ENCODE measurements around the gene ID4. TPM values are rescaled to one million over a fixed set of nuclear protein-coding genes. Genes with fewer than 3 reads are reported as not detected.

Gene ID4
- 2.0 and 2.1 TPM in 2 replicates for total RNA-seq (2014; rRNA removed; shearing (Covaris generic))
- total RNA-seq (2022): 1.6 and 2.5 TPM in 2 replicates
- Bru-seq, nascent RNA: percentile 68 among the genes with signal in this experiment
- percentile 35 among the genes with signal in this experiment for BruChase-seq, experiment 1, labeled RNA remaining after a 6-hour chase
- percentile 73 among the genes with signal in this experiment for BruChase-seq, experiment 2, labeled RNA remaining after a 2-hour chase
- long read RNA-seq, transcript ID4-201 (3 exons, 2,344 nt): major isoform, 6 of 8 reads
- long read RNA-seq, partial matches to known transcripts: 1 of 8 reads
- long read RNA-seq, other reads (novel, unspliced or antisense): 1 of 8 reads

- H3K4me2 ChIP-seq (ENCODE audit: low read length): peak within 1 kb of the TSS; percentile 80
- H4K20me1 ChIP-seq (ENCODE audit: insufficient read depth, low read length): no peaks in the 10 kb centered on the region
- no peaks in the 10 kb centered on the region for H3K9me3 ChIP-seq (ENCODE audit: low read length)
- peaks cover 25% of the 10 kb centered on the region; the same call in 1 of the 2 replicates for H3K79me2 ChIP-seq (ENCODE audit: insufficient read depth, low read depth, low read length)
- no peak for TF ChIP-seq EZH2phosphoT487 (IDR thresholded peaks at IDR 0.05; ENCODE audit: borderline replicate concordance, low read depth, low read length)
- no peak for TF ChIP-seq CTCF (conservative IDR thresholded peaks at IDR 0.05; ENCODE audit: low read length)
- H3K4me1 ChIP-seq (ENCODE audit: insufficient read depth, low read length, poor library complexity, severe bottlenecking): peaks cover 41% of the 10 kb centered on the region
- peak within 1 kb of the TSS; percentile 80 for H3K4me3 ChIP-seq (ENCODE audit: low read depth, low read length, poor library complexity, severe bottlenecking)
- peak within 1 kb of the TSS; percentile 83; the same call in 1 of the 2 replicates for H2AFZ ChIP-seq (ENCODE audit: low read length)
- no peak for DNase-seq (ENCODE audit: low spot score)
- POLR2A ChIA-PET: interaction anchor here (0.5 to 2.3 kb wide), 3 partner anchors 11 to 29 kb away, joined by 3 to 10 read pairs (median 10); no protein-coding TSS in a partner anchor
- CTCF ChIA-PET (ENCODE audit: unreplicated experiment): no interaction called here
- no TSS peak for BruUV-seq (replicated peaks)
- peak within 1 kb of the TSS; percentile 96 for H3K27ac ChIP-seq (ENCODE audit: low read depth, low read length, poor library complexity, severe bottlenecking)
- no peaks in the 10 kb centered on the region for H3K36me3 ChIP-seq (ENCODE audit: insufficient read depth, low read length)
- intact Hi-C loops (cut with micrococcal nuclease; ENCODE audit: unreplicated experiment): loop anchor here (10.0 kb wide), 1 partner anchor 1472 kb away; no protein-coding TSS in a partner anchor
- H3K9me2 ChIP-seq (ENCODE audit: insufficient read depth, low read length): no peaks in the 10 kb centered on the region
Measured at GRCh38 chr6:19836799-19837510, at the start of gene ID4. ID4 (plus strand) TSS chr6:19837370; CDS start chr6:19837755, 385 bp downstream.

GRCh38 chr6:19788686-19789085 lies 48.5 kb upstream of the ID4 start:
- Histone ChIP-seq H3K4me3 (ENCODE audit: low read depth, low read length, poor library complexity, severe bottlenecking) (no peak overlapping the region), H2AFZ (ENCODE audit: low read length) (no peak overlapping the region), H3K9me2 (ENCODE audit: insufficient read depth, low read length) (no peaks in the 10 kb centered on the region), H3K79me2 (ENCODE audit: insufficient read depth, low read depth, low read length) (no peaks in the 10 kb centered on the region), H4K20me1 (ENCODE audit: insufficient read depth, low read length) (no peaks in the 10 kb centered on the region), H3K36me3 (ENCODE audit: insufficient read depth, low read length) (no peaks in the 10 kb centered on the region), H3K9me3 (ENCODE audit: low read length) (no peaks in the 10 kb centered on the region), H3K27ac (ENCODE audit: low read depth, low read length, poor library complexity, severe bottlenecking) (no peak overlapping the region), H3K4me1 (ENCODE audit: insufficient read depth, low read length, poor library complexity, severe bottlenecking) (peaks cover 12% of the 10 kb centered on the region), H3K4me2 (ENCODE audit: low read length) (no peak overlapping the region)
- CTCF ChIA-PET (ENCODE audit: unreplicated experiment): no interaction called here
- BruUV-seq (replicated peaks): no TSS peak
- POLR2A ChIA-PET: interaction anchor here (2.5 kb wide), 1 partner anchor 11 kb away, joined by 14 read pairs; no protein-coding TSS in a partner anchor
- no peak for DNase-seq (ENCODE audit: low spot score)
- TF ChIP-seq CTCF (conservative IDR thresholded peaks at IDR 0.05; ENCODE audit: low read length): no peak
- no peak for TF ChIP-seq EZH2phosphoT487 (IDR thresholded peaks at IDR 0.05; ENCODE audit: borderline replicate concordance, low read depth, low read length)
- intact Hi-C loops (cut with micrococcal nuclease; ENCODE audit: unreplicated experiment): no loop called here
